ENCODE measurements around the gene STK39.

The STK39 gene

GRCh38 chr2:168064011-168064998, 183.1 kb downstream of the STK39 start:
- H3K27me3 ChIP-seq (ENCODE audit: low read depth, low read length): no peaks in the 10 kb centered on the region
- H3K9me3 ChIP-seq (ENCODE audit: control insufficient read depth in 1 of 2, low read length in 2 of 2): no peaks in the 10 kb centered on the region
- no peaks in the 10 kb centered on the region for H3K4me1 ChIP-seq (ENCODE audit: control insufficient read depth in 1 of 2, insufficient read depth in 2 of 2, low read length in 2 of 2)
- peaks cover 13% of the 10 kb centered on the region in 2 donors for H3K36me3 ChIP-seq (ENCODE audit: control insufficient read depth in 1 of 2, insufficient read depth in 2 of 2, low read length in 2 of 2)
- no peak overlapping the region for H3K27ac ChIP-seq (ENCODE audit: low read length)
- no peak overlapping the region for H3K4me3 ChIP-seq (ENCODE audit: low read depth in 1 of 2, low read length in 2 of 2)

- Histone ChIP-seq H3K36me3 (ENCODE audit: control insufficient read depth in 1 of 2, insufficient read depth in 2 of 2, low read length in 2 of 2) (peaks cover 17 to 20% of the 10 kb centered on the region in 2 donors), H3K4me3 (ENCODE audit: low read depth in 1 of 2, low read length in 2 of 2) (no peak overlapping the region), H3K27me3 (ENCODE audit: low read depth, low read length) (no peaks in the 10 kb centered on the region), H3K27ac (ENCODE audit: low read length) (no peak overlapping the region), H3K9me3 (ENCODE audit: control insufficient read depth in 1 of 2, low read length in 2 of 2) (no peaks in the 10 kb centered on the region), H3K4me1 (ENCODE audit: control insufficient read depth in 1 of 2, insufficient read depth in 2 of 2, low read length in 2 of 2) (no peaks in the 10 kb centered on the region)
Observed at GRCh38 chr2:168062936-168063335, 184.5 kb downstream of the STK39 start.

- no peak overlapping the region for H3K27ac ChIP-seq (ENCODE audit: low read length)
- H3K4me3 ChIP-seq (ENCODE audit: low read depth in 1 of 2, low read length in 2 of 2): no peak overlapping the region
- no peaks in the 10 kb centered on the region for H3K4me1 ChIP-seq (ENCODE audit: control insufficient read depth in 1 of 2, insufficient read depth in 2 of 2, low read length in 2 of 2)
- no peaks in the 10 kb centered on the region for H3K27me3 ChIP-seq (ENCODE audit: low read depth, low read length)
- no peaks in the 10 kb centered on the region for H3K9me3 ChIP-seq (ENCODE audit: control insufficient read depth in 1 of 2, low read length in 2 of 2)
- H3K36me3 ChIP-seq (ENCODE audit: control insufficient read depth in 1 of 2, insufficient read depth in 2 of 2, low read length in 2 of 2): peaks cover 16 to 17% of the 10 kb centered on the region in 2 donors
Observed at GRCh38 chr2:168062054-168062453, 185.3 kb downstream of the STK39 start.

- Histone ChIP-seq H3K4me3 (ENCODE audit: low read depth in 1 of 2, low read length in 2 of 2) (no peak overlapping the region), H3K27me3 (ENCODE audit: low read depth, low read length) (no peaks in the 10 kb centered on the region), H3K9me3 (ENCODE audit: control insufficient read depth in 1 of 2, low read length in 2 of 2) (no peaks in the 10 kb centered on the region), H3K36me3 (ENCODE audit: control insufficient read depth in 1 of 2, insufficient read depth in 2 of 2, low read length in 2 of 2) (peaks cover 16 to 17% of the 10 kb centered on the region in 2 donors), H3K27ac (ENCODE audit: low read length) (no peak overlapping the region), H3K4me1 (ENCODE audit: control insufficient read depth in 1 of 2, insufficient read depth in 2 of 2, low read length in 2 of 2) (no peaks in the 10 kb centered on the region)
Observed at GRCh38 chr2:168060986-168061750, 186.2 kb downstream of the STK39 start.

GRCh38 chr2:168059758-168060157, 187.6 kb downstream of the STK39 start:
- Histone ChIP-seq H3K27me3 (ENCODE audit: low read depth, low read length) (no peaks in the 10 kb centered on the region), H3K4me1 (ENCODE audit: control insufficient read depth in 1 of 2, insufficient read depth in 2 of 2, low read length in 2 of 2) (no peaks in the 10 kb centered on the region), H3K36me3 (ENCODE audit: control insufficient read depth in 1 of 2, insufficient read depth in 2 of 2, low read length in 2 of 2) (peaks cover 16 to 17% of the 10 kb centered on the region in 2 donors), H3K27ac (ENCODE audit: low read length) (no peak overlapping the region), H3K9me3 (ENCODE audit: control insufficient read depth in 1 of 2, low read length in 2 of 2) (no peaks in the 10 kb centered on the region), H3K4me3 (ENCODE audit: low read depth in 1 of 2, low read length in 2 of 2) (no peak overlapping the region)

GRCh38 chr2:168058675-168059074, 188.7 kb downstream of the STK39 start:
- no peaks in the 10 kb centered on the region for H3K4me1 ChIP-seq (ENCODE audit: control insufficient read depth in 1 of 2, insufficient read depth in 2 of 2, low read length in 2 of 2)
- H3K27ac ChIP-seq (ENCODE audit: low read length): no peak overlapping the region
- H3K36me3 ChIP-seq (ENCODE audit: control insufficient read depth in 1 of 2, insufficient read depth in 2 of 2, low read length in 2 of 2): peaks cover 14 to 17% of the 10 kb centered on the region in 2 donors
- H3K4me3 ChIP-seq (ENCODE audit: low read depth in 1 of 2, low read length in 2 of 2): no peak overlapping the region
- H3K27me3 ChIP-seq (ENCODE audit: low read depth, low read length): no peaks in the 10 kb centered on the region
- no peaks in the 10 kb centered on the region for H3K9me3 ChIP-seq (ENCODE audit: control insufficient read depth in 1 of 2, low read length in 2 of 2)

GRCh38 chr2:168056242-168056787, 191.1 kb downstream of the STK39 start:
- Histone ChIP-seq H3K27me3 (ENCODE audit: low read depth, low read length) (no peaks in the 10 kb centered on the region), H3K4me1 (ENCODE audit: control insufficient read depth in 1 of 2, insufficient read depth in 2 of 2, low read length in 2 of 2) (no peaks in the 10 kb centered on the region), H3K4me3 (ENCODE audit: low read depth in 1 of 2, low read length in 2 of 2) (no peak overlapping the region), H3K27ac (ENCODE audit: low read length) (no peak overlapping the region), H3K9me3 (ENCODE audit: control insufficient read depth in 1 of 2, low read length in 2 of 2) (no peaks in the 10 kb centered on the region), H3K36me3 (ENCODE audit: control insufficient read depth in 1 of 2, insufficient read depth in 2 of 2, low read length in 2 of 2) (peaks cover 8 to 12% of the 10 kb centered on the region in 2 donors)

GRCh38 chr2:168054657-168055056, 192.7 kb downstream of the STK39 start:
- Histone ChIP-seq H3K4me3 (ENCODE audit: low read depth in 1 of 2, low read length in 2 of 2) (no peak overlapping the region), H3K27ac (ENCODE audit: low read length) (no peak overlapping the region), H3K27me3 (ENCODE audit: low read depth, low read length) (no peaks in the 10 kb centered on the region), H3K36me3 (ENCODE audit: control insufficient read depth in 1 of 2, insufficient read depth in 2 of 2, low read length in 2 of 2) (peaks cover 9 to 11% of the 10 kb centered on the region in 2 donors), H3K9me3 (ENCODE audit: control insufficient read depth in 1 of 2, low read length in 2 of 2) (no peaks in the 10 kb centered on the region), H3K4me1 (ENCODE audit: control insufficient read depth in 1 of 2, insufficient read depth in 2 of 2, low read length in 2 of 2) (no peaks in the 10 kb centered on the region)

- Histone ChIP-seq H3K27ac (ENCODE audit: low read length) (no peak overlapping the region), H3K4me3 (ENCODE audit: low read depth in 1 of 2, low read length in 2 of 2) (no peak overlapping the region), H3K4me1 (ENCODE audit: control insufficient read depth in 1 of 2, insufficient read depth in 2 of 2, low read length in 2 of 2) (no peaks in the 10 kb centered on the region), H3K36me3 (ENCODE audit: control insufficient read depth in 1 of 2, insufficient read depth in 2 of 2, low read length in 2 of 2) (peaks cover 3 to 6% of the 10 kb centered on the region in 2 donors), H3K9me3 (ENCODE audit: control insufficient read depth in 1 of 2, low read length in 2 of 2) (no peaks in the 10 kb centered on the region), H3K27me3 (ENCODE audit: low read depth, low read length) (no peaks in the 10 kb centered on the region)
Observed at GRCh38 chr2:168053676-168054075, 193.7 kb downstream of the STK39 start.

GRCh38 chr2:168052773-168053172, 194.6 kb downstream of the STK39 start:
- H3K27ac ChIP-seq (ENCODE audit: low read length): no peak overlapping the region
- no peaks in the 10 kb centered on the region for H3K9me3 ChIP-seq (ENCODE audit: control insufficient read depth in 1 of 2, low read length in 2 of 2)
- no peaks in the 10 kb centered on the region for H3K27me3 ChIP-seq (ENCODE audit: low read depth, low read length)
- no peaks in the 10 kb centered on the region for H3K4me1 ChIP-seq (ENCODE audit: control insufficient read depth in 1 of 2, insufficient read depth in 2 of 2, low read length in 2 of 2)
- H3K36me3 ChIP-seq (ENCODE audit: control insufficient read depth in 1 of 2, insufficient read depth in 2 of 2, low read length in 2 of 2): peaks cover 3 to 6% of the 10 kb centered on the region in 2 donors
- H3K4me3 ChIP-seq (ENCODE audit: low read depth in 1 of 2, low read length in 2 of 2): no peak overlapping the region

GRCh38 chr2:168050377-168050776, 197.0 kb downstream of the STK39 start:
- Histone ChIP-seq H3K4me3 (ENCODE audit: low read depth in 1 of 2, low read length in 2 of 2) (no peak overlapping the region), H3K27me3 (ENCODE audit: low read depth, low read length) (no peaks in the 10 kb centered on the region), H3K36me3 (ENCODE audit: control insufficient read depth in 1 of 2, insufficient read depth in 2 of 2, low read length in 2 of 2) (peaks cover 3 to 6% of the 10 kb centered on the region in 2 donors), H3K4me1 (ENCODE audit: control insufficient read depth in 1 of 2, insufficient read depth in 2 of 2, low read length in 2 of 2) (no peaks in the 10 kb centered on the region), H3K27ac (ENCODE audit: low read length) (no peak overlapping the region), H3K9me3 (ENCODE audit: control insufficient read depth in 1 of 2, low read length in 2 of 2) (no peaks in the 10 kb centered on the region)

All from muscle layer of duodenum (tissue), 2 donors.